Ishikawa (cell line): Measurements from ENCODE around the gene SPATA2L.

Source experiments
- CEBPB ChIP-seq: IDR thresholded peaks from 2 replicates; pipeline ENCODE4 v1.6.1; 2012
- CREB1 ChIP-seq: IDR thresholded peaks from 2 replicates; pipeline ENCODE4 v1.6.1; 2012; ENCODE audit warnings: low read depth
- EGR1 ChIP-seq: IDR thresholded peaks from 2 replicates; pipeline ENCODE4 v1.6.1; 2012
- EP300 ChIP-seq: IDR thresholded peaks from 2 replicates; pipeline ENCODE4 v1.6.1; 2012; ENCODE audit warnings: borderline replicate concordance
- MAX ChIP-seq: IDR thresholded peaks from 2 replicates; pipeline ENCODE4 v1.6.1; 2012
- NFIC ChIP-seq: IDR thresholded peaks from 2 replicates; pipeline ENCODE4 v1.6.1; 2012
- RAD21 ChIP-seq: IDR thresholded peaks from 2 replicates; pipeline ENCODE4 v1.6.1; 2012; ENCODE audit warnings: low read depth
- REST ChIP-seq: IDR thresholded peaks from 2 replicates; pipeline ENCODE4 v1.6.1; 2012; ENCODE audit warnings: low read depth, mild to moderate bottlenecking
- TAF1 ChIP-seq: IDR thresholded peaks from 2 replicates; pipeline ENCODE4 v1.6.1; 2012; ENCODE audit warnings: low read depth, mild to moderate bottlenecking
- YY1 ChIP-seq: IDR thresholded peaks from 2 replicates; pipeline ENCODE4 v1.6.1; 2012; ENCODE audit warnings: low read depth

GRCh38 chr16:89655062-89655643 is 46.4 kb downstream of the SPATA2L start:
- TF ChIP-seq CREB1 = no peak
- no peak for TF ChIP-seq NFIC
- TF ChIP-seq EGR1 = no peak
- TF ChIP-seq EP300 = no peak
- TF ChIP-seq TAF1 = no peak
- TF ChIP-seq MAX = no peak
- TF ChIP-seq RAD21 = no peak
- no peak for TF ChIP-seq REST
- no peak for TF ChIP-seq YY1
- no peak for TF ChIP-seq CEBPB
